ENCODE results near the gene KIFAP3. TPM values are rescaled to one million over a fixed set of nuclear protein-coding genes. Genes with fewer than 3 reads are reported as not detected.
"Not testable (repeated sequence)": the region's sequence is repeated elsewhere in the genome, so short reads cannot be mapped to it uniquely, and the experiment has no call there.

Gene KIFAP3
- 10 to 100 TPM; 14.0 to 14.7 TPM for total RNA-seq

DNA sequence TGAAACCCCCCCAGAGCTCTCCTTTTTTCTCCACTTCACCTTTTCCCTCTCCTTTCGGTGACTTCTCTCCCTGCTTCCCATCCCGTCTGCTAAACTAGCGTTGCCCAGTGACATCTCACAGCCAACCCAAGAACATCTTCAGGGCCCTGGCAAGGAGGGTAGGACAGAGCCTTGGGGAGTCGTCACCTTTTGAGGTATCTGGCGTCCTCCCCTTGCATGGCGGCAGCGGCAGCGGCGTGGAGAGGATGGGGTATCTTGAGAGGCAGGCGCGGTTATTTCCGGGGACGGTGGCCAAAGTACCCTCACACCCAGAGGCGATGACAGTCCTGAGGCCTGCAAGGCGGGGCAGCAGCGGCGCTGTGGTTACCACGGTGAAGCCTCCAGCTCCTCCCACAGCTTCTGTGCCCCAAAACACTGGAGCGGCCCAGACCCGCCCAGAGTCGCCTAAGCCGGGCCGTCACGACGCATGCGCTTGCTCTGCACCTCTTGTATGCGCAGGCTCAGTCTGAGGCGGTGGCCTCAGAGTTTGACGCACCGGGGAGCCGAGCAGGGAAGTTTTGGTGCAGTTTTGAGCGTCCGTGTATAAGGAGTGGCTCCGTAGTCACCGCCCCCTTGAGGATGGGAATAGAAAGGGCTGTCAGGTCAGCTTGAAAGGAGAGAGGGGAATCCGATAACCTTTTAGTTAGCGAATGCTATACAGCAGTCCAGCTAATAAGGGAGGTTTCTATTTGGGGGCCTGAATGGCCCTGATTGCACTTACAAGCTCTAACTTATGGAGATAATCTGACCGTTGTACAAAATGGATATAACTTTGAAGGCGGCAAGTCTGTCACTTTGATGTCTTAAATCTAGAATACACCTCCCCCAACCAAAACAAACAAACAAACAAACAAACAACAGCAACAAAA lies at the start of gene KIFAP3:
TSS of gene KIFAP3 (minus strand) at position 446 of the 908 bp plus-strand sequence. CDS start at position 218, 228 bp downstream.
- peak; percentile 97 for DNase-seq
- TF ChIP-seq CTCF (IDR thresholded peaks at IDR 0.05), result peak; percentile 26
- peak within 1 kb of the TSS; percentile 100 for H3K4me3 Mint-ChIP-seq
- H3K36me3 Mint-ChIP-seq (ENCODE audit: low read depth), result peaks cover 13% of the 10 kb centered on the region
- CTCF ChIA-PET, result interaction anchor here (0.9 to 2.5 kb wide), 5 partner anchors 18 to 183 kb away, joined by 3 to 7 read pairs (median 3); partner anchors contain the start of gene SCYL3
- peaks cover 46% of the 10 kb centered on the region for H3K4me1 Mint-ChIP-seq (ENCODE audit: low read depth)
- intact Hi-C loops (cut with micrococcal nuclease), result loop anchor here (10.0 kb wide), 2 partner anchors 180 to 460 kb away; partner anchors contain the start of genes GORAB and SCYL3
- H3K27ac Mint-ChIP-seq, result peak within 1 kb of the TSS; percentile 93
- POLR2A ChIA-PET, result interaction anchor here (0.6 kb wide), 1 partner anchor 144 kb away, joined by 3 read pairs; no protein-coding TSS in a partner anchor
- ATAC-seq, result peak; percentile 98
- H3K27me3 Mint-ChIP-seq, result no peaks in the 10 kb centered on the region
- peaks cover 7% of the 10 kb centered on the region for H3K9me3 Mint-ChIP-seq

GRCh38 chr1:170122366-170122765 lies 47.9 kb upstream of the KIFAP3 start:
- TF ChIP-seq CTCF (IDR thresholded peaks at IDR 0.05), result no peak
- CTCF ChIA-PET, result no interaction called here
- ATAC-seq (no peak), DNase-seq (no peak)
- no peaks in the 10 kb centered on the region for H3K4me1 Mint-ChIP-seq (ENCODE audit: low read depth)
- no peak overlapping the region for H3K27ac Mint-ChIP-seq
- H3K36me3 Mint-ChIP-seq (ENCODE audit: low read depth), result no peaks in the 10 kb centered on the region
- POLR2A ChIA-PET, result no interaction called here
- H3K9me3 Mint-ChIP-seq, result peaks cover 9% of the 10 kb centered on the region
- intact Hi-C loops (cut with micrococcal nuclease), result no loop called here
- H3K4me3 Mint-ChIP-seq, result no peak overlapping the region
- H3K27me3 Mint-ChIP-seq, result peaks cover 4% of the 10 kb centered on the region

DNA sequence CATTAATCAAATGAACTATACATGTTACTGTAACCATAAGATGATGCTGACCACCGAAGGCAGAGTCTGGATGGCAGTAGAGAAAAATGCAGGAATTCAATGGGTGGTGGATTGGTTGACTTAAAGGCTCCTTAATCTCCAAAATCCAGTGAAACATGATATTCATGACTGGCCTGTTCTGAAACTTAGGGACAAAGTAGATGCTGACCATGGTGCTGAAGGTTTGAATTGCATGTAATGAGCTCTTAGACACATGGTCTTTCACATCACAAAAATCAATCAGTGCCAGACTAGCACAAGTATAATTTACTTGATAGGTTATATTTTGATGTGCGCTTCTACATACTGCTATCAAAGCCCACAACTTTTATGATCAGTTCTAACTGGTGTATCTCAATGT lies 40.4 kb upstream of the KIFAP3 start:
- no peak for TF ChIP-seq CTCF (IDR thresholded peaks at IDR 0.05)
- peaks cover 15% of the 10 kb centered on the region for H3K27me3 Mint-ChIP-seq
- DNase-seq (no peak), ATAC-seq (no peak)
- CTCF ChIA-PET, result no interaction called here
- H3K27ac Mint-ChIP-seq, result no peak overlapping the region
- POLR2A ChIA-PET, result no interaction called here
- peaks cover 2% of the 10 kb centered on the region for H3K9me3 Mint-ChIP-seq
- H3K4me3 Mint-ChIP-seq, result no peak overlapping the region
- H3K36me3 Mint-ChIP-seq (ENCODE audit: low read depth), result no peaks in the 10 kb centered on the region
- H3K4me1 Mint-ChIP-seq (ENCODE audit: low read depth), result no peaks in the 10 kb centered on the region
- intact Hi-C loops (cut with micrococcal nuclease), result no loop called here

DNA sequence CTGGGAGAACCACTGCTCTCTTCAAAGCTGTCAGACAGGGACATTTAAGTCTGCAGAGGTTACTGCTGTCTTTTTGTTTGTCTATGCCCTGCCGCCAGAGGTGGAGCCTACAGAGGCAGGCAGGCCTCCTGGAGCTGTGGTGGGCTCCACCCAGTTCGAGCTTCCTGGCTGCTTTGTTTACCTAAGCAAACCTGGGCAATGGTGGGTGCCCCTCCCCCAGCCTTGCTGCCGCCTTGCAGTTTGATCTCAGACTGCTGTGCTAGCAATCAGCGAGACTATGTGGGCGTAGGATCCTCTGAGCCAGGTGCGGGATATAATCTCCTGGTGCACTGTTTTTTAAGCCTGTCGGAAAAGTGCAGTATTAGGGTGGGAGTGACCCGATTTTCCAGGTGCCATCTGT lies 38.6 kb upstream of the KIFAP3 start:
- H3K4me1 Mint-ChIP-seq (ENCODE audit: low read depth); H3K36me3 Mint-ChIP-seq (ENCODE audit: low read depth); H3K9me3 Mint-ChIP-seq; DNase-seq; ATAC-seq; H3K4me3 Mint-ChIP-seq; CTCF ChIA-PET; intact Hi-C loops (cut with micrococcal nuclease); H3K27ac Mint-ChIP-seq; POLR2A ChIA-PET: not testable (repeated sequence)
- peaks cover 11% of the 10 kb centered on the region for H3K27me3 Mint-ChIP-seq

DNA sequence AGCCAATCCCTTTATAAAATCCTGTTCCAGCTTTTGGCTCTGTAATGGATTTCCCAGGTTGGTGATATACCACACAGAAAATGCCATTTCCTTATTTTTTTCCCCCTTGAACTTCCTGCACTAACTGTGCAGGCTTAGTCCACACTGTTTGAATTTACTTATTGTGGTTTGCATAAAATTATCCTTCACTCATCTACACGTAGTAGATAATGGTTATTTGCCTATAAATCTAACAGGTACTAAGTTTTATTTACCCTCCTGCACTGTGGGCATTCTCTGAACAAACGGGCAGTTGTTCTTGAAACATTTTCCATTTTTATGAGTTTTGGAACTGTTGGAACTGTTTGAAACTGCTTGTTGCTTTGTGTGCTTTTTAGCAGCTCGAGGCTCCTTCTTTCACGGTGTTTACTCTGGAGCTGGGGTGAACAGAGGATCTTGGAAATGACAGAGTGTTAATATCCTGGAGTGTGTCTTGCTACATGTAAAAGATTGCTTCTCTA lies 23.0 kb upstream of the KIFAP3 start:
- Mint-ChIP-seq H3K27ac (no peak overlapping the region), H3K4me3 (no peak overlapping the region), H3K4me1 (ENCODE audit: low read depth) (no peaks in the 10 kb centered on the region), H3K27me3 (peaks cover 15% of the 10 kb centered on the region), H3K9me3 (peaks cover 1% of the 10 kb centered on the region), H3K36me3 (ENCODE audit: low read depth) (no peaks in the 10 kb centered on the region)
- TF ChIP-seq CTCF (IDR thresholded peaks at IDR 0.05), result no peak
- DNase-seq (no peak), ATAC-seq (no peak)
- CTCF ChIA-PET, result no interaction called here
- POLR2A ChIA-PET, result no interaction called here
- intact Hi-C loops (cut with micrococcal nuclease), result no loop called here
